OCI-M2 (cell line): ENCODE measurements around the gene CTSF.
"Not testable (repeated sequence)": the region's sequence is repeated elsewhere in the genome, so short reads cannot be mapped to it uniquely, and the experiment has no call there.

ENCODE experiments used
- DNase-seq: peaks from one replicate; lab custom pipeline; 2025; ENCODE audit not compliant: unreplicated experiment; lab: John Stamatoyannopoulos, UW

CTSF gene

GRCh38 chr11:66589996-66590675 lies 21.7 kb upstream of the CTSF start:
- no peak for DNase-seq

- DNase-seq: not testable (repeated sequence)
These were observed 20.9 kb upstream of the CTSF start for GRCh38 chr11:66589315-66589714.

DNA sequence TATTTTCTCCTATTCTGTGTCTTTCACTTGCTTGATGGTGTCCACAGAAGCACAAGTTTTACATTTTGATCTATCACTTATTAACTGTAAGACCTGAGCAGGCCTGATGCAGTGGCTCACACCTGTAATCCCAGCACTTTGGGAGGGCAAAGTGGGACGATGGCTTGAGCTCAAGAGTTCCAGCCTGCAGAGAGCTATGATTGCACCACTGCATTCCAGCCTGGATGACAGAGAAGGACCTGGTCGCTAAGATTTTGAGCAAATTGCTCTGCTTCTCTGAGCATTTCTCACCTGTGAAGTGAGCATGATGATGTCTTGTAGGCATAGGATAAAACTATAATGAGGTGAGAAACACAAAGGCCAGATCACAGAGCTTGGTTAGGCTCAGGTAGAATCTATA lies 17.7 kb upstream of the CTSF start:
- DNase-seq: no peak

GRCh38 chr11:66585447-66585846 lies 17.0 kb upstream of the CTSF start:
- not testable (repeated sequence) for DNase-seq

DNA sequence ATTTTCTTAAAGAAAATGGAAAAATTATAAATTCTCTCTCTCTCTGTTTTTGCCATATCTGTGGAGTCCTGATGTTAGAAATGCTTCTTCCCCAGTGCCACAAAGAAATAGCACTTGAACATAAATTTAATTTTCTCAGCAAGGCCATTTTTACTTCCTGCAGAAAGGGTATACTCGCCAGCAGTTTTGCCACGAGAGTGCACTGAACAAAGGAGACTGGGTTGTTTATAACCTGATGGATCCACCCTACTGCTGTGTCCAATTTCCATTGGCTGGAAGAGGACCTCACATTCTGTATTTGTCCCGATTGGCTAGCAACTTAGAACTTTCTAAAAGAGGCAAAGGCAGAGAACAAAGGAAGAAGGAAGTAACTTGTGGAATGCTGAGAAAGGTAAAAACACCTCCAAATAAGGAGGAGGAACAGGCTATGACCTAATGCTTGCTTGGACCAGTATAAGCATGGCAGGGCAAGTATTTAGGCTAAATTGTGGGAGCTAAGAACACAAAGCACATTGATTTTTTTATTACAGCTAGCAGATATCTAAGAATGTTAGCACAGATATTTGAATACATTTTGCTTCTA lies 14.2 kb upstream of the CTSF start:
- DNase-seq: not testable (repeated sequence)

DNA sequence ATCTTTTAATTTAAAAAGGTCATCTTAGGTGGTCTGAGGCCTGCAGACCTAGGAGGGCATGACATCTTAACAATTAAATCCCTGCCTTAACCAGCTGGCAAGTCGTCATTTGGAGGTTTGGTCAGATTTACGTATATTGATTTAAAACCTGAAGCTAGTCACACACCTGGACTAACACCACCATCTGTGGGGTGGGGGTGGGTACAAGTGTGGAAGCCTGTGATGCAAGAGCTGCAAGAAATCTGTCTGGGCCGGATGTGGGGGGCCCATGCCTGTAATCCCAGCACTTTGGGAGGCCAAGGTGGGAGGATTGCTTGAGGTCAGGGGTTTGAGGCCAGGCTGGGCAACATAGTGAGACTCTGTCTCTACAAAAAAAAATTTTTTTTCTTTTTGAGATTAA lies 12.9 kb upstream of the CTSF start:
- no peak for DNase-seq

DNA sequence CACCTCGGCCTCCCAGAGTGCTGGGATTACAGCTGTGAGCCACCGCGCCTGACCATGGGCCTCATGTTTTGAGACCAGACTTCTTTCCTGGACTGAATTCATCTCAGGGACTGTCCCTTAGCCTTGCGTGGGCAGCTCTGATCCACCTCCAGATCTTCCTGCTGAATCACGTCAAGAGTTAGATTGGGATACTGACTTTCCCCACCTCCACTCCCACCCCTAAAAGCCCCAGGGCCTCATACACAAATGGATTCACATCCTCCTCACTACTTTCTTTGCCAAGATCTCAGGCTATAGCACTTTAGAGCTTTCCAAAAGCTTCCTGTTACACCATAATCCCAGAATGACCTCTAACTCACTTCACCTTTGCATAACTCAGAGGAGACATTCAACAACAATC lies 12.4 kb upstream of the CTSF start:
- no peak for DNase-seq

- DNase-seq: no peak
These were observed 10.7 kb upstream of the CTSF start for GRCh38 chr11:66579017-66579606.

GRCh38 chr11:66570850-66571180 lies 2.4 kb upstream of the CTSF start:
- DNase-seq: no peak

DNA sequence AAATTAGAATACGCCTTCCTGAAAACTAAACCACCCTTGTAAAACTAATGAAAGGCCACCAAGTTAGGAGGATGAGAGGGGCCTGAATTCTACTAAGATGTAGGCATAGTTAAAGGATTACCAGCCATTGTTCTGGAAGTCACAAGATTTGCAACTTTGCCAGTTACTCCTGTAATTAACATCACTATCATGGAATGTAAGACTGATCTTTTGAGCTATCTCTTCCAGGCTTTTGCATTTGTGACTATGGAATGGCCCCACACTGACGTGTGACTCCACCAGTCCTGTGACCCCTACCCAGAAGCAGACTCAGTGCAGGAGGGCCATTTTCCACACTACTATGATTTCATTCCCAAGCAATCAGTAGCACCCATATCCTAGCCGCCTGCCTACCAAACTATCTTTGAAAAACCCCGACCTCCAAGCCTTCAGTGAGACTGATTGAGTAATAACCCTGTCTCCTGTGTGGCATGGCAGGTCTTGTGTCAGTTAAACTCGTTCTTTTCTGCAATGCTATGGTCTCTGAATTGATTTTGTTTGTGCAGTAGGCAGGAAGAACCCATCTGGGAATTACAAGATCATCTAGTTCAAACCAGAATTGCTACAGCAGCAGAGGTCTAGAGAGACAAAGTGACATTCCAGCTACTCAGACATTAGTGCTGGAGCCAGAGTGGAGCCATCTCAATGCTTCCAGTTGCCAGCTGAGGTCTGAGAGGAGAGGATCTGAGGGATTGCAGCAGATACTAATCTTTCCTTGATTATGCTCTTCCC lies 1.9 kb upstream of the CTSF start:
- no peak for DNase-seq

- no peak for DNase-seq
These were observed 670 bp upstream of the CTSF start for GRCh38 chr11:66569076-66569475.

- no peak for DNase-seq
These were observed 651 bp downstream of the CTSF start for GRCh38 chr11:66567787-66568123.

DNA sequence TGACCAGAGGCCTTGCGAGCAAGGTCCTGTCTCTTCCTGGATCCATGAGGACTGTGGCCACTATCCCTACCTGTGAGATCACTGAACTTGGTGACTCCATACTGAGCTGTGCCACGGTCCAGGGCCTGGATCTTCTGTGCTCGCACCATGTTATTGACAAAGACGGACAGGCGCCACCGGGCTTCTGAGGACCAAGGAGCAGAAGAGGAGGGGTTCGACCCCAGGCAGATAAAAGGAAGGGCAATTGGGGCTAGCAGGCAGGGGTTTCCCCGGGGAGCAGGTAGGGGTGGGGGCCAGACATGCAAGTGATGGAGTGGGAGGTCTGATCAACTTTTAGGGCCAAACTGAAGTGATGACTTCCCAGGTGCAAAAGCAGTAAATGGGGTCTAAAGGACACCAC lies 2.2 kb downstream of the CTSF start:
- DNase-seq: no peak

DNA sequence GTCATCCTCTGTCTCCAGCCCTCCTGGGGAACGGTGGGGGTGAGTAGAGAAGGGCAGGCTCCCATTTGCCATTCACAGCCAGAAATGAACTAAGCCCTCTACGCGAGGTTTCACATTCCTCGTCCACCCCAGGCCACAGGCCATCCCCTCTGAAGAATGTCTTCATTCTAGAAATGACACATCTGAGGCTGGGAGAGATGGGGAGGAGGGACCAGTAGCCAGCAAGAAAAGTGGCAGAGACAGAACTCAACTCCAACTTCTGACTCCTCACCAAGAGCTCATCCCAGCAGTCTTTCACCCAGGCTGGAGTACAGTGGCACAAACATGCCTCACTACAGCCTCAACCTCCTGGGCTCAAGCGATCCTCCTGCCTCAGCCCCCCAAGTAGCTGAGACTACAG lies 3.4 kb downstream of the CTSF start:
- DNase-seq: no peak

- DNase-seq: no peak
These were observed 3.9 kb downstream of the CTSF start for GRCh38 chr11:66564538-66564937.

GRCh38 chr11:66563832-66564231 lies 4.6 kb downstream of the CTSF start:
- no peak for DNase-seq

DNA sequence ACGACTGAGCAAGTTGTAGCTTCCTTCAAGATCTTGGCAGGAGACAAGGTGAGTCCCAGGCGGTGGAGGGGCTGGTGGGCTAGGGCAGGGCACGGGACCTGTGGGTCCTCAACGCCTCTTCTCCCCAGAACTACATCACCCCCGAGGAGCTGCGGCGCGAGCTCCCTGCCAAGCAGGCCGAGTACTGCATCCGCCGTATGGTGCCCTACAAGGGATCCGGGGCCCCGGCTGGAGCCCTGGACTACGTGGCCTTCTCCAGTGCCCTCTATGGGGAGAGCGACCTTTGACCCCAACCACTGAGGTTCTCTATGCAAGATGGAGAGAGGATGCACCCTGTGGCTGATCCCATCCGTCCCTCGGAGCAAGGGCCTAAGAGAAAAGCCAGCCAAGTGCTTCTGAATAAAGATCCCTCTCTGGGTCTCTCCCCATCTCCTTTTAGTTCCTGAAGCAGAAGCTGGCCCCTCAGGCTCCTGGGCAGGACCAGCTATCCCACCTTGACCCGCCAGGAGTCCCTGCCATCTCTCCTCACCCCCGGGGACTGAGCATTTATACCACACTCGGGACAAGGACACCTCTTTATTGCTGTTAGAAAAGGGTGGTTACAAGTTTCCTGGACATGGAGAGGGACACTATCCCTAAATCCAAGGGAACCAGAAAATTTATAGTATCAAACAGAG lies 5.4 kb downstream of the CTSF start:
- DNase-seq: no peak

DNA sequence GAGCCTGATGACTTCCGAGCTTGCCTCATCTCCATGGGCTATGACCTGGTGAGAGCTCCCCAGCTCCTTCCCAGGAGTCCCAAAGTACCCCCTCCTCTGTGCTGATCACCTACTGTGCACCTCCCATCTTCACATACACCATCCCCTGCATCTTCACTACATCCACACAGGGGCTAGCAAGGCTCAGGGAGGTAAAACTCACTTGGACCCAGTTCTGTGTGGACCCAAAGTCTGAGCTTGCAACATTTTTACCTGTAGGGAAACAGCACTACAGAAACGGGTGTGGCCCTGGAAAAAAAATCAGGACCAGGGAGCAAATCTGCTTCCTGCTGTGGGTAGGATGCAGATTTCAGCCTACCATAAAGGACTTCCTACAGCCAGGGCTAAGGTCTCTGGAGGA lies 6.1 kb downstream of the CTSF start:
- no peak for DNase-seq

- no peak for DNase-seq
These were observed 6.5 kb downstream of the CTSF start for GRCh38 chr11:66561975-66562248.

GRCh38 chr11:66561178-66561974 lies 7.0 kb downstream of the CTSF start:
- DNase-seq: no peak
